Glutamatergic neuron (in vitro differentiated cells): ENCODE results near the gene C22orf23. TPM values are rescaled to one million over a fixed set of nuclear protein-coding genes. Genes with fewer than 3 reads are reported as not detected.

Experiments used
- DNase-seq: peaks from one replicate; pipeline ENCODE4 v3.0.0; 2022
- H3K27ac Mint-ChIP-seq: one replicate; pipeline ENCODE4 v1.8.0; 2020; ENCODE audit warnings: mild to moderate bottlenecking, mixed read lengths, inconsistent platforms; ENCODE audit not compliant: unreplicated experiment
- H3K27me3 Mint-ChIP-seq: one replicate; pipeline ENCODE4 v1.8.0; 2020; ENCODE audit warnings: mild to moderate bottlenecking, moderate library complexity, mixed read lengths, inconsistent platforms; ENCODE audit not compliant: unreplicated experiment
- H3K36me3 Mint-ChIP-seq: one replicate; pipeline ENCODE4 v1.8.0; 2020; ENCODE audit warnings: mild to moderate bottlenecking, mixed read lengths, inconsistent platforms; ENCODE audit not compliant: unreplicated experiment
- H3K4me1 Mint-ChIP-seq: one replicate; pipeline ENCODE4 v1.8.0; 2020; ENCODE audit warnings: mild to moderate bottlenecking, low read depth, mixed read lengths, inconsistent platforms; ENCODE audit not compliant: unreplicated experiment
- H3K4me3 Mint-ChIP-seq: one replicate; pipeline ENCODE4 v1.8.0; 2020; ENCODE audit warnings: mild to moderate bottlenecking, mixed read lengths, inconsistent platforms; ENCODE audit not compliant: unreplicated experiment
- H3K9me3 Mint-ChIP-seq: one replicate; pipeline ENCODE4 v1.8.0; 2020; ENCODE audit warnings: mild to moderate bottlenecking, moderate library complexity, mixed read lengths, inconsistent platforms; ENCODE audit not compliant: unreplicated experiment
- total RNA-seq: library from RNA; stranded (reverse); fragmentation: NEBNext Ultra II Directional; extraction: Animal tissue kit (Norgen Biotek cat#: 25700); gene quantifications from one replicate; pipeline ENCODE4 v1.2.1, GENCODE V29; 2021; ENCODE audit not compliant: unreplicated experiment
- TF ChIP-seq, protein P1 (sequence below): fragments of 200-600 bp; sonication (generic); IDR thresholded peaks from one replicate; pipeline ENCODE4 v1.5.0; 2021; ENCODE audit not compliant: partially characterized antibody, unreplicated experiment

The C22orf23 gene
- total RNA-seq, 1 donor from 2014 or later: 0.64 TPM

- Mint-ChIP-seq H3K4me3 (no peak overlapping the region), H3K27ac (no peak overlapping the region), H3K36me3 (no peaks in the 10 kb centered on the region), H3K9me3 (peaks cover 2% of the 10 kb centered on the region), H3K4me1 (peaks cover 7% of the 10 kb centered on the region), H3K27me3 (no peaks in the 10 kb centered on the region)
- TF ChIP-seq, protein P1, sequence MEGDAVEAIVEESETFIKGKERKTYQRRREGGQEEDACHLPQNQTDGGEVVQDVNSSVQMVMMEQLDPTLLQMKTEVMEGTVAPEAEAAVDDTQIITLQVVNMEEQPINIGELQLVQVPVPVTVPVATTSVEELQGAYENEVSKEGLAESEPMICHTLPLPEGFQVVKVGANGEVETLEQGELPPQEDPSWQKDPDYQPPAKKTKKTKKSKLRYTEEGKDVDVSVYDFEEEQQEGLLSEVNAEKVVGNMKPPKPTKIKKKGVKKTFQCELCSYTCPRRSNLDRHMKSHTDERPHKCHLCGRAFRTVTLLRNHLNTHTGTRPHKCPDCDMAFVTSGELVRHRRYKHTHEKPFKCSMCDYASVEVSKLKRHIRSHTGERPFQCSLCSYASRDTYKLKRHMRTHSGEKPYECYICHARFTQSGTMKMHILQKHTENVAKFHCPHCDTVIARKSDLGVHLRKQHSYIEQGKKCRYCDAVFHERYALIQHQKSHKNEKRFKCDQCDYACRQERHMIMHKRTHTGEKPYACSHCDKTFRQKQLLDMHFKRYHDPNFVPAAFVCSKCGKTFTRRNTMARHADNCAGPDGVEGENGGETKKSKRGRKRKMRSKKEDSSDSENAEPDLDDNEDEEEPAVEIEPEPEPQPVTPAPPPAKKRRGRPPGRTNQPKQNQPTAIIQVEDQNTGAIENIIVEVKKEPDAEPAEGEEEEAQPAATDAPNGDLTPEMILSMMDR: no peak
- no peak for DNase-seq
Measured at GRCh38 chr22:37970864-37971263, 17.5 kb upstream of the C22orf23 start.

- no peak overlapping the region for H3K4me3 Mint-ChIP-seq
- H3K4me1 Mint-ChIP-seq: peaks cover 7% of the 10 kb centered on the region
- TF ChIP-seq, protein P1: no peak
- H3K27me3 Mint-ChIP-seq: no peaks in the 10 kb centered on the region
- no peaks in the 10 kb centered on the region for H3K36me3 Mint-ChIP-seq
- no peak overlapping the region for H3K27ac Mint-ChIP-seq
- H3K9me3 Mint-ChIP-seq: peaks cover 2% of the 10 kb centered on the region
- no peak for DNase-seq
Measured at GRCh38 chr22:37968452-37969251, 15.3 kb upstream of the C22orf23 start.

DNA sequence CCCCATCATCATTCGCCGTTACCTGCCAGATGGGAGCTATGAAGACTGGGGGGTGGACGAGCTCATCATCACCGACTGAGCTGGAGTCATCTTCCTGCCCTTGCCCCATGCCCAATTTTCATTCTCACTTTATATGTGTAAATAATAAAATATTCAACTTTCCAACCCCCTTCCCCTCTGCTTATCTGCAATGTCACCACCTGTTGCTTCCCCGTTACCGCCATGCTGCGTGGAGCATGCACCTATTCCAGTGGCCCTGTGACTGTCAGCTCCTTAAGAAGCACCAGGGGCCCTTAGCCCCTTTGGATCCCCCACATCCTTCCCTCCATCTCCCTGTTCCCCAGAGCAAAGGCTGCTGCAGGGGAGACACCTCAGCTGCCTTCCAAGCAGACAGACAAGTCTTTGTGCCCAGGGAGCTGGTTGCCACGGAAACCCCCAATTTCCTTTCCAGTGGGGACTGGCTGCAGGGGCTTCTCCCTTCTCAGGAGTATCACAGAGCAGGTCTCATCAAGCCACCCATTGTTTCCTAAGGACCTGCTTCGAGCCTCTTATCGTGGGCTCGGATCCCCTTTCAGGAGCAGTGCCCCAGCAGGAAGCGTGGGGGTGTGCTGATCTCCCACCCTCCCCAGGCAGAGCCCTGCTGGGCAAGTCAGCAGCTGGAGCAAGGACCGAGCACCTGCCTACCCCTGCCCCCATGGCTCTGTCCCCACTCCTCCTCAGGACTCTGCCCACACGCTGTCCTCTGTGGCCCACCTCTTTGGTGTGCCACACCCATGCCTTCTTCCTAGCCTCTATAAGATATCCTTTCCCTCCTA is 14.4 kb upstream of the C22orf23 start:
- no peak overlapping the region for H3K4me3 Mint-ChIP-seq
- H3K27me3 Mint-ChIP-seq: no peaks in the 10 kb centered on the region
- peaks cover 2% of the 10 kb centered on the region for H3K9me3 Mint-ChIP-seq
- H3K4me1 Mint-ChIP-seq: peaks cover 7% of the 10 kb centered on the region
- no peak for DNase-seq
- TF ChIP-seq, protein P1: no peak
- no peaks in the 10 kb centered on the region for H3K36me3 Mint-ChIP-seq
- no peak overlapping the region for H3K27ac Mint-ChIP-seq

- no peak overlapping the region for H3K27ac Mint-ChIP-seq
- H3K9me3 Mint-ChIP-seq: peaks cover 2% of the 10 kb centered on the region
- no peak for DNase-seq
- H3K36me3 Mint-ChIP-seq: no peaks in the 10 kb centered on the region
- no peaks in the 10 kb centered on the region for H3K27me3 Mint-ChIP-seq
- peaks cover 1% of the 10 kb centered on the region for H3K4me1 Mint-ChIP-seq
- no peak overlapping the region for H3K4me3 Mint-ChIP-seq
- TF ChIP-seq, protein P1: no peak
Measured at GRCh38 chr22:37967147-37967546, 13.7 kb upstream of the C22orf23 start.
